AG09309 (cell line): ENCODE data around the gene KIT.
A peak's percentile ranks its signal among the peaks of the same experiment; 100 is the strongest.

Experiments used
- DNase-seq: peaks from one replicate; pipeline ENCODE4 v3.0.0-alpha.2; 2010; ENCODE audit warnings: low read depth
- H3K4me3 ChIP-seq: 2 replicates; pipeline ENCODE4 v1.5.1; 2011; ENCODE audit warnings: mild to moderate bottlenecking, low read depth, low read length, moderate library complexity; ENCODE audit not compliant: control insufficient read depth
- TF ChIP-seq, protein P1 (sequence below): IDR thresholded peaks from 2 replicates; pipeline ENCODE4 v1.5.1; 2011; ENCODE audit warnings: mild to moderate bottlenecking, low read depth, low read length, inconsistent platforms; ENCODE audit not compliant: insufficient read depth, control insufficient read depth; ENCODE audit errors: missing control alignments

The KIT gene

GRCh38 chr4:54657551-54658251, at the start of gene KIT:
Gene KIT, plus strand, starts transcription at chr4:54657957. Its CDS starts 58 bp downstream, at chr4:54658015.
- TF ChIP-seq, protein P1, sequence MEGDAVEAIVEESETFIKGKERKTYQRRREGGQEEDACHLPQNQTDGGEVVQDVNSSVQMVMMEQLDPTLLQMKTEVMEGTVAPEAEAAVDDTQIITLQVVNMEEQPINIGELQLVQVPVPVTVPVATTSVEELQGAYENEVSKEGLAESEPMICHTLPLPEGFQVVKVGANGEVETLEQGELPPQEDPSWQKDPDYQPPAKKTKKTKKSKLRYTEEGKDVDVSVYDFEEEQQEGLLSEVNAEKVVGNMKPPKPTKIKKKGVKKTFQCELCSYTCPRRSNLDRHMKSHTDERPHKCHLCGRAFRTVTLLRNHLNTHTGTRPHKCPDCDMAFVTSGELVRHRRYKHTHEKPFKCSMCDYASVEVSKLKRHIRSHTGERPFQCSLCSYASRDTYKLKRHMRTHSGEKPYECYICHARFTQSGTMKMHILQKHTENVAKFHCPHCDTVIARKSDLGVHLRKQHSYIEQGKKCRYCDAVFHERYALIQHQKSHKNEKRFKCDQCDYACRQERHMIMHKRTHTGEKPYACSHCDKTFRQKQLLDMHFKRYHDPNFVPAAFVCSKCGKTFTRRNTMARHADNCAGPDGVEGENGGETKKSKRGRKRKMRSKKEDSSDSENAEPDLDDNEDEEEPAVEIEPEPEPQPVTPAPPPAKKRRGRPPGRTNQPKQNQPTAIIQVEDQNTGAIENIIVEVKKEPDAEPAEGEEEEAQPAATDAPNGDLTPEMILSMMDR, result no peak
- H3K4me3 ChIP-seq, result peak within 1 kb of the TSS; percentile 76
- DNase-seq, result no peak

- TF ChIP-seq, protein P1, result no peak
- no peak for DNase-seq
- H3K4me3 ChIP-seq, result no peak overlapping the region
Observed at GRCh38 chr4:54609310-54609709, 48.4 kb upstream of the KIT start.

- TF ChIP-seq, protein P1, result no peak
- DNase-seq, result no peak
- H3K4me3 ChIP-seq, result no peak overlapping the region
Observed at GRCh38 chr4:54614149-54614548, 43.6 kb upstream of the KIT start.

GRCh38 chr4:54620773-54621172, 37.0 kb upstream of the KIT start:
- no peak overlapping the region for H3K4me3 ChIP-seq
- DNase-seq, result no peak
- TF ChIP-seq, protein P1, result no peak

GRCh38 chr4:54625391-54625790, 32.4 kb upstream of the KIT start:
- TF ChIP-seq, protein P1, result no peak
- H3K4me3 ChIP-seq, result no peak overlapping the region
- peak; percentile 16 for DNase-seq

DNA sequence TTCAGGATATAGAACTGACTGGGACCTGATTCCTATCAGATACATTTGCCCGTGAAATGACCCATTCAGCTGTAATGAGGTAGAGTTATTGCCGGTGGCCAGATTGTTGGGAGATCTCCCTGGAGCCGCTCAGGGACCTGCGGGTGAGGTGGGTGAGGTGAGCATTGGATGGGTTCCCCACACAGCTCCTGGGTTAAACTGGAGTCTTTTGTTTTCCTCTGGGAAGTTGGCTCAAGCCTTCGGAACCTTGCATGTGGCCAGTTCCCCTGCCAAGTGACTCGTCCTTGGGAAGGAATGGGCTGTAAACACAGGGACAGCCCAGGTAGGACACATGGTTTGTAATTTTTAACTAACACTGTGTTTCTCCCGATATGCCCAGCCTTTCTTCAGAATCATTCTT, 31.6 kb upstream of the KIT start:
- H3K4me3 ChIP-seq, result no peak overlapping the region
- TF ChIP-seq, protein P1, result no peak
- DNase-seq, result no peak
